Fibroblast of skin of back (primary cell): ENCODE data around the gene SLC2A4.

Experiments used
- DNase-seq: peaks from one replicate; pipeline ENCODE4 v3.0.0-alpha.2; 2013

SLC2A4 gene

GRCh38 chr17:7248796-7249195, 32.7 kb upstream of the SLC2A4 start:
- DNase-seq: no peak

- no peak for DNase-seq
Measured at GRCh38 chr17:7249214-7249613, 32.3 kb upstream of the SLC2A4 start.

- no peak for DNase-seq
Measured at GRCh38 chr17:7249830-7250229, 31.7 kb upstream of the SLC2A4 start.

- DNase-seq: no peak
Measured at GRCh38 chr17:7250695-7251627, 30.6 kb upstream of the SLC2A4 start.

- peak; percentile 100 for DNase-seq
Measured at GRCh38 chr17:7251661-7252175, 29.8 kb upstream of the SLC2A4 start, which contains the start of gene CTDNEP1. Gene CTDNEP1 (minus strand): TSS chr17:7251734. CDS start chr17:7251296, 438 bp downstream.

GRCh38 chr17:7252176-7253043, 29.1 kb upstream of the SLC2A4 start, which contains the start of gene ELP5:
Gene ELP5 (plus strand): TSS chr17:7252215. CDS start chr17:7252551, 336 bp downstream.
- DNase-seq: peak; percentile 97

- no peak for DNase-seq
Measured at GRCh38 chr17:7253082-7253481, 28.4 kb upstream of the SLC2A4 start.

GRCh38 chr17:7254511-7254910, 27.0 kb upstream of the SLC2A4 start:
- DNase-seq: no peak

GRCh38 chr17:7256766-7257456, 24.6 kb upstream of the SLC2A4 start:
- DNase-seq: no peak

- no peak for DNase-seq
Measured at GRCh38 chr17:7258731-7259554, 22.6 kb upstream of the SLC2A4 start.

- DNase-seq: no peak
Measured at GRCh38 chr17:7259555-7259889, 22.0 kb upstream of the SLC2A4 start.

- no peak for DNase-seq
Measured at GRCh38 chr17:7260151-7260550, 21.4 kb upstream of the SLC2A4 start.

- DNase-seq: no peak
Measured at GRCh38 chr17:7260651-7261378, 20.7 kb upstream of the SLC2A4 start.

GRCh38 chr17:7261379-7262191, 19.9 kb upstream of the SLC2A4 start:
- DNase-seq: no peak

- no peak for DNase-seq
Measured at GRCh38 chr17:7262192-7262934, 19.2 kb upstream of the SLC2A4 start, which contains the start of gene CLDN7. Gene CLDN7 (minus strand): TSS chr17:7262478. CDS start chr17:7262043, 435 bp downstream.

GRCh38 chr17:7262935-7263800, 18.4 kb upstream of the SLC2A4 start:
- DNase-seq: no peak

GRCh38 chr17:7263801-7264078, 17.8 kb upstream of the SLC2A4 start:
- no peak for DNase-seq

- DNase-seq: peak; percentile 35
Measured at GRCh38 chr17:7266784-7267183, 14.7 kb upstream of the SLC2A4 start.
